Mammary epithelial cell (primary cell): Measurements from ENCODE around the gene NCR1.

Experiments used
- EZH2 ChIP-seq: IDR thresholded peaks from 2 replicates; pipeline ENCODE4 v1.6.1; 2012; ENCODE audit warnings: low read length, inconsistent platforms, borderline replicate concordance
- TF ChIP-seq, protein P1 (sequence below), 2 donors: IDR thresholded peaks in 1 of 2; conservative IDR thresholded peaks in 1 of 2; 2 replicates each; pipeline ENCODE4 v1.5.1; 2011 to 2012; ENCODE audit warnings: inconsistent platforms in 2 of 2, low read length in 2 of 2, mild to moderate bottlenecking in 2 of 2, control low read depth in 1 of 2, low read depth in 1 of 2; ENCODE audit not compliant: insufficient read depth in 1 of 2; ENCODE audit errors: extremely low read depth in 1 of 2

- TF ChIP-seq, protein P1, sequence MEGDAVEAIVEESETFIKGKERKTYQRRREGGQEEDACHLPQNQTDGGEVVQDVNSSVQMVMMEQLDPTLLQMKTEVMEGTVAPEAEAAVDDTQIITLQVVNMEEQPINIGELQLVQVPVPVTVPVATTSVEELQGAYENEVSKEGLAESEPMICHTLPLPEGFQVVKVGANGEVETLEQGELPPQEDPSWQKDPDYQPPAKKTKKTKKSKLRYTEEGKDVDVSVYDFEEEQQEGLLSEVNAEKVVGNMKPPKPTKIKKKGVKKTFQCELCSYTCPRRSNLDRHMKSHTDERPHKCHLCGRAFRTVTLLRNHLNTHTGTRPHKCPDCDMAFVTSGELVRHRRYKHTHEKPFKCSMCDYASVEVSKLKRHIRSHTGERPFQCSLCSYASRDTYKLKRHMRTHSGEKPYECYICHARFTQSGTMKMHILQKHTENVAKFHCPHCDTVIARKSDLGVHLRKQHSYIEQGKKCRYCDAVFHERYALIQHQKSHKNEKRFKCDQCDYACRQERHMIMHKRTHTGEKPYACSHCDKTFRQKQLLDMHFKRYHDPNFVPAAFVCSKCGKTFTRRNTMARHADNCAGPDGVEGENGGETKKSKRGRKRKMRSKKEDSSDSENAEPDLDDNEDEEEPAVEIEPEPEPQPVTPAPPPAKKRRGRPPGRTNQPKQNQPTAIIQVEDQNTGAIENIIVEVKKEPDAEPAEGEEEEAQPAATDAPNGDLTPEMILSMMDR (conservative IDR thresholded peaks at IDR 0.05 in 1 of 2, IDR thresholded peaks at IDR 0.05 in 1 of 2; ENCODE audit: extremely low read depth in 1 of 2, insufficient read depth in 1 of 2, low read depth in 1 of 2, low read length in 2 of 2) = no peak
- TF ChIP-seq EZH2 = no peak
These were observed 10.9 kb downstream of the NCR1 start for GRCh38 chr19:54916822-54917221.
